GM21526 (cell line): ENCODE measurements around the gene IFNG-AS1.

Experiments used
- ATAC-seq: cut with Tn5 transposase; IDR thresholded peaks from one replicate; pipeline ENCODE4 v1.9.1; 2021; ENCODE audit warnings: moderate library complexity; ENCODE audit not compliant: unreplicated experiment, low FRiP score

Gene IFNG-AS1

GRCh38 chr12:67993143-67993542, 3.9 kb downstream of the IFNG-AS1 start:
- no peak for ATAC-seq

GRCh38 chr12:67994046-67994445, 4.8 kb downstream of the IFNG-AS1 start:
- ATAC-seq: no peak

DNA sequence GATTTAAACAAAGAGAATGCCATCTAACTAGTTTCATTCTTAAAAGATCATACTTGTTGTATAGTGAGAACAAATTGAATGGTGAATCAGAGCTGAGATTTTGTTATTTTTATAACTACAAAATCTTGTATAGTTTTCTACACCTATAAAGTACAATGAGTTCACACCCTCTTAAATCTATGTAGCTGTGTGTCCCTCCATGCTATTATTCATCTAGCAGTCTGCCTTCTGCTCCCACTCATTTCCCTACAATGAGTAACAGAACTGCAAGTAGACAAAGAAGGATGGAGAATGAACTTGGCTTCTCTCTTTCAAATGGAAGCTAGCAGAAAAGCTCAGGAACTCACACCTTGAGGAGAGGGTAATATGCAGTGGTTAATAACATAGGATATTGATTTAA, 7.1 kb downstream of the IFNG-AS1 start:
- ATAC-seq: no peak

DNA sequence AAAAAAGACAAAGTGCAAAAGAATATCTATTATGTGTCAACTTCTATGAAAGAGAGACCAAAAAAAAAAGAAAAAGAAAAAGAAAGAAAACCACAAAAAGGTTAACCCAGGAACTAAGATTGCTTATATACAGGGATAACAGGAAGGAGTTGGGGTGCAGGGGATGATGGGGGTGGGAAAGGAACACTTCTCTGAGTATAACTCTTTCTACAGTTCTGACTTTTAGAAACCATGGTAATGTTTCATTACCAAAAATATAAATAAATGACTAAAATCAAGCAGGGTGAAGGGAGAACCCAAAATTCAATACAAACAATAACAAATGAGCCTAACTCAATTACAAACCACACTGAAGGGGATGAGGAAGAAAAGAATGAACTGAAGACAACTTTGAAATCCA, 9.1 kb downstream of the IFNG-AS1 start:
- ATAC-seq: no peak

GRCh38 chr12:67999244-67999643, 10.0 kb downstream of the IFNG-AS1 start:
- no peak for ATAC-seq

DNA sequence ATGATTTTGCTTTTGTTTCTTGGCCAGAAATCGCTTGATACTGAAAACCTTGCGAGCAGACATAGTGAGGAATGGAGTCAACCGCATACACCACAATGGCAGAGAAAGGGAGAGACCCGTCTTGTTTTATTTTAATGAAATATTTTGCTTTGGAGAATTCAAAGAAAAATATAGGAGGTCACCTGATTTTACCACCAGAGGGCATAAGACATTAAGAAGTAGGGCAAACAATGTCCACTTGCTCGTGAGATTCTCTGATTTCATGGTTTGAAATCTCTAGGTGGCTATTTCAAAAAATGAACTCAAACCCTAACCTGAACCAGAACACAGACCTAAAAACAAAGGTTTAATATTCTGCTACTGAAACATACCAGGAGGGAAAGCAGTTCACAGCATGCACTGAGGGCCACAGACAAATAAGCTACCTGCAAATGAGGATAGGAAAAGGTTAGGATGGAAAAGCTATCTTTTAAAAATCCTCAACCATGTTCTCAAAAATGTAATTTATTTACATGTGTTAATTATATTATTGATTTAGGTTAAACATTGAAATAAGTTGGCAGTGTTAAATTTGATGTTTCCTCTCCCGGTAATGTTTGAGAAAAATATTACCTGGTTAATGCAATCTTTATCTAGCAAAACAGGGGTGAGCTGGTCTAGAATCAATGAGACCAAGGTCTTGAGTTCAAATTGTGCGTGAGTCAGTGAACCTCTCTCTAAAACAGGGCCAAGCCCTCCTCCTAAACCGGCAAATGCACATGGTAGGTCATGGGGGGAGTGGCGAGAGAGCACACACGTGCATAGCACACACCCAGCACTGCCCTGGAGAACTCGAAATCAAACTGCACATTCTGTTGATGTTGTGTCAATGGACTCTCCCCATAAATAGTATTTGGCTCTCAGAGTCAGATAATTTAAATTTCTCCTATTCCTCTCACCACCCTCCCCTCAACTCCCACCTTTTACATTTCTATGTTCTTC, 12.5 kb downstream of the IFNG-AS1 start:
- no peak for ATAC-seq

DNA sequence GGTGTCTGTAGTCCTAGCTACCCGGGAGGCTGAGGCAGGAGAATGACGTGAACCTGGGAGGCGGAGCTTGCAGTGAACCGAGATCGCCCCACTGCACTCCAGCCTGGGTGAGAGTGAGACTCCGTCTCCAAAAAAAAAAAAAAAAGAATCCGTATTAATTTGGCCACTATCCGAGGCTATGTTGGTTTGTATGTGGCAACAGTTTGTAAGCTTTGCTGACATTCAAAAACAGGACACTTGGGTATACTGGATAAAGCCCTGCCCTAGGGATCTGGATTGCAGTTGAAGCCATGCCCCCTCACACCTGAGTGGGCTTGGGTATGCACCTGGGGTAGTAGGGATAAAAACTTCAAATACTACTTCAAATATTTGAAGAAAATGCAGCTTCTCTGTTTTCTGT, 14.5 kb downstream of the IFNG-AS1 start:
- ATAC-seq: no peak

GRCh38 chr12:68007033-68007432, 17.8 kb downstream of the IFNG-AS1 start:
- no peak for ATAC-seq

GRCh38 chr12:68007466-68007865, 18.2 kb downstream of the IFNG-AS1 start:
- no peak for ATAC-seq

DNA sequence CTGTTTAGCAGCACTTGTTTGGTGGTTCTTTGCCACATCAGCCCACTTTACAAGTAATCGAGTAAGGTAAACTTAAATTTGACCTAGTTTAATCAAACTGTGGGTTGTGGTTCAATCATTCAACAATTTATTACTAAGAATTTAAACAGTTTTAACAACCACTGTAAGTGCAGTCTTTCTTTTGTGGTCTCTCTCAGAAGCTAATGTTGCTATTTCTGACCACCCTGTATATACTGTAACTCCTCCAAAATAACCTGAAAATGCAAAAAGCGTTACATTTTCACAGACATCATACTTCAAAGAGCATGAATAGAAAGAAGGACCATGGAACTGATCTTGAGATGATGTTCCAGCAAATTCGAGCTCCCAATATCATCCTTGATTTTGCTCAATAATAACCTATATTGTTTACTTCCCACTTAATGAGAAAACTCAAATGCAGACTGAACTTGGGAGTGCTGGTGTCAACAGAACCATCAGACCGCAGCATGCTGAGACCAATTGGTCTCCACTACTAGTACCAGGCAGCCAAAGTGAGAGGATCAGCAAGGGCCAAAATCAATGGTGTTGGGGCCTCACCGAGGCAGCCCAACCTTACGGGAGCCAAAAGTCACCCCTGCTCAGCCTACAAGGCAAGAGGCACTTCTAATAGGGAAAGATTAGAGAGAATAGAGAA, 22.1 kb downstream of the IFNG-AS1 start:
- ATAC-seq: no peak

GRCh38 chr12:68011882-68012207, 22.6 kb downstream of the IFNG-AS1 start:
- ATAC-seq: no peak

DNA sequence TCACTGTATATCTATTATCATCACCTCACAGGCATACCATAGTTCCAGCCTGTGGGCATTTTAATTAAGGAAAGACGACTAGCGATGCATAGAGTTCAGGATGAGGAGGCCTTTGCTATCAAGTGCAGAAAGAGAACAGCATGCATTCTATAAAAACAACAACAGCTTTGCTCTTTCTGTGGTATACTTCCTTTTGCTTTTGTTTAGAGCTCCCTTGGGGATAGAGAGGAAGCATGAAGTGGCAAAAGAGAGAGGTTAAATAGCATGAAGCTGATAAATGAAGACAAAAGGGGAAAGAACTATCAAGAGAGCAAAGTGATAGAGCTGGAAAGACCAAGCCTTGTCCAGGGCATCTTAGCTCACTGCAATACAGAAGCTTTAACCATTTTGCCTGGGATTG, 23.5 kb downstream of the IFNG-AS1 start:
- no peak for ATAC-seq

DNA sequence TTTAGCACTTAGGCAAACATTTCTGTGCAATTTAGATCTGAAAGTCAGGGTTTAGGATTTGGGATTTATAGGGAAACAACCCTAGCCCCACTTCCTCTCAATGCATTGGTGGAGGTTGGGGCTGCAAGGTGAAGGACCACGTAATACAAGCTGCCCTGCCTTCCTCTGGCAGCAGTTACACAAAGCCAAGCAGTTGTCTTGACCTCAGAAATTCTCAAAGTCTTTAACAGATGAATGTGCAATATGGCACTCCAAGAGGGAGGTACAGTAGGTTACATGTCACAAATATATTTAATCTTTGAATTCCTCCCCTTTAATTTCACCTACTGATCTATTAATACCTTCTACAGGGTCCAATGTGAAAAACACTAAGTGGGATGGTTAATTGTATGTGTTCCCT, 23.9 kb downstream of the IFNG-AS1 start:
- ATAC-seq: no peak

DNA sequence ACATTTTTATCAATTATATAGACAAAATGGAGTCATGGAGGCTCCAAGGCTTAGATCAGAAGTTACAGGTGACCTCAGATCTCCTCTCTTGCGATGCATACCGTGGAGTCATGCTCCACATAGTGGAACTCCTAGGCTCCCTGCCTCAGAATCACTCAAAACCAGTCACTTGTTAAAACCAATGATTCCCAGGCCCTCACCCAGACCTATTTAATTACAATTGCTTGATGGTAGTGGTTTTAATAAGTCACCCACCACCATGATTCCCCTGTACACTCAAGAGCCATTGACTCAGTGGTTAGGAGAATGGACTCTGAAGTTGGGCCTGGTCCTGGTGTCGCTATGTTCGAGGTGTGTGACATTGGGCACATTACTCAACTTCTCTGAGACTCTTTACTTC, 26.9 kb downstream of the IFNG-AS1 start:
- ATAC-seq: no peak

- no peak for ATAC-seq
These were observed 29.1 kb downstream of the IFNG-AS1 start for GRCh38 chr12:68018315-68018714.

GRCh38 chr12:68020049-68020448, 30.8 kb downstream of the IFNG-AS1 start:
- ATAC-seq: no peak

GRCh38 chr12:68020699-68021098, 31.5 kb downstream of the IFNG-AS1 start:
- ATAC-seq: no peak

DNA sequence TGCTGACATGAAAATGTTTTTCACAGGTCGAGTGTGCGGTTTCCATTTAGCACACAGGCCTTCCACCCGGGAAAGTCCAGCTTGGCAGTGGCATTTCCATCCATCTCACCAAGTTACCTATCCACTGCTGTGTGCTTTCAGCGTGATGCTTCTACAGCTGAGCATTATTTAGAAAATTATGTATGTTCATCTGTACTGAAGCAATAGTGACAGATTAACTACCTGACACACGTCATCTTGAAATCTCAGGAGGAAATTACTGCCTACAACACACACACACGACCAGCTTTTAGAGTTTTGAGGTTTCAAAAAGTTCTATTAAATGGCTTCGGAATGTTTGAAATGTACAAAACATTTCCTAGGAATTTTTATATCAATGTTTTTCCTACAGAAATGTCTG, 39.4 kb downstream of the IFNG-AS1 start:
- ATAC-seq: no peak

DNA sequence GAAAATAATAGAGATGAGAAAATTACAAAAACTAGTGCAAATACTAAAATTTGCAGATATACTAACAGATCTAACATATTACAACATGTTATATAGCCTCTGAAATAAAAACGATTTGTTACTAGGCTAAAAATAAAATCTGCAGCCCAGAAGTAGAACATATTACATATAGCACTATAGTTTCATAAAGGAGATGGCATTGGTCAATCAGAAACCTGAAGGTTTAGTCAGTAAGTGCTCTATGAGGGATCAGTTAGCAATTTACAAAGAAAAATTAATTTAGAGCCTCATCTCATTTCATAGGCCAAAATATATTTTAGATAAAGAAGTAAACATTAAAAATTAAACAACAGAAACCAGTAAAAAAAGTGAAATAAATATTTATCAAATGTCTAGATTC, 41.0 kb downstream of the IFNG-AS1 start:
- ATAC-seq: no peak

- ATAC-seq: no peak
These were observed 41.9 kb downstream of the IFNG-AS1 start for GRCh38 chr12:68031174-68031573.

- ATAC-seq: no peak
These were observed 42.9 kb downstream of the IFNG-AS1 start for GRCh38 chr12:68031881-68032739.
